HFFc6 (cell line): ENCODE data around the gene PTPRC. TPM values are rescaled to one million over a fixed set of nuclear protein-coding genes. Genes with fewer than 3 reads are reported as not detected.

ENCODE experiments used
- DNase-seq: peaks from one replicate; pipeline ENCODE4 v3.0.0-alpha.2; 2018
- H3K27ac Mint-ChIP-seq: 2 replicates; pipeline ENCODE4 v1.8.0; 2020; ENCODE audit warnings: mild to moderate bottlenecking, mixed read lengths
- H3K27me3 Mint-ChIP-seq: 2 replicates; pipeline ENCODE4 v1.8.0; 2021; ENCODE audit warnings: mild to moderate bottlenecking, moderate library complexity, mixed read lengths; ENCODE audit not compliant: insufficient read depth
- H3K36me3 Mint-ChIP-seq: 2 replicates; pipeline ENCODE4 v1.8.0; 2021; ENCODE audit warnings: low read depth, mixed read lengths
- H3K4me1 Mint-ChIP-seq: 2 replicates; pipeline ENCODE4 v1.8.0; 2020; ENCODE audit warnings: low read depth, mixed read lengths
- H3K4me3 Mint-ChIP-seq: 2 replicates; pipeline ENCODE4 v1.8.0; 2020; ENCODE audit warnings: mild to moderate bottlenecking, moderate library complexity, mixed read lengths
- H3K9me3 Mint-ChIP-seq: 2 replicates; pipeline ENCODE4 v1.8.0; 2020; ENCODE audit warnings: mild to moderate bottlenecking, mixed read lengths
- CTCF ChIP-seq: fragments of 200-600 bp; sonication (generic); IDR thresholded peaks from 2 replicates; pipeline ENCODE4 v1.5.0; 2021; ENCODE audit warnings: antibody characterized with exemption, mild to moderate bottlenecking
- total RNA-seq, 6 experiments: library from RNA; stranded (reverse); fragmentation: NEBNext Ultra II Directional; extraction: Animal tissue kit (Norgen Biotek cat#: 25700); gene quantifications; 2 replicates in 1 of 6; 3 replicates in 5 of 6; pipeline ENCODE4 v1.2.3, GENCODE V29; 2021

The PTPRC gene
- total RNA-seq, 6 experiments from 2014 or later: 0.19 to 0.96 (median 0.79) TPM

- peak overlapping the region; percentile 97 for H3K27ac Mint-ChIP-seq
- TF ChIP-seq CTCF: no peak
- no peak overlapping the region; the same call in 1 of the 2 replicates for H3K4me3 Mint-ChIP-seq
- peaks cover 4% of the 10 kb centered on the region for H3K9me3 Mint-ChIP-seq
- peaks cover 10% of the 10 kb centered on the region for H3K36me3 Mint-ChIP-seq
- DNase-seq: no peak
- peaks cover 78% of the 10 kb centered on the region for H3K4me1 Mint-ChIP-seq
- H3K27me3 Mint-ChIP-seq: no peaks in the 10 kb centered on the region
Measured at GRCh38 chr1:198682850-198683249, 44.0 kb downstream of the PTPRC start.

GRCh38 chr1:198683449-198683848 lies 44.6 kb downstream of the PTPRC start:
- no peak for DNase-seq
- no peaks in the 10 kb centered on the region for H3K27me3 Mint-ChIP-seq
- no peak overlapping the region for H3K4me3 Mint-ChIP-seq
- peak overlapping the region; percentile 97 for H3K27ac Mint-ChIP-seq
- H3K36me3 Mint-ChIP-seq: peaks cover 6% of the 10 kb centered on the region
- H3K9me3 Mint-ChIP-seq: peaks cover 4% of the 10 kb centered on the region
- TF ChIP-seq CTCF: no peak
- peaks cover 79% of the 10 kb centered on the region for H3K4me1 Mint-ChIP-seq

GRCh38 chr1:198686069-198686728 lies 47.4 kb downstream of the PTPRC start:
- H3K9me3 Mint-ChIP-seq: no peaks in the 10 kb centered on the region
- H3K27me3 Mint-ChIP-seq: no peaks in the 10 kb centered on the region
- peak; percentile 65 for DNase-seq
- H3K36me3 Mint-ChIP-seq: no peaks in the 10 kb centered on the region
- TF ChIP-seq CTCF: peak; percentile 81
- H3K27ac Mint-ChIP-seq: peak overlapping the region; percentile 68
- peaks cover 80% of the 10 kb centered on the region for H3K4me1 Mint-ChIP-seq
- H3K4me3 Mint-ChIP-seq: peak overlapping the region; percentile 24; the same call in 1 of the 2 replicates

- no peak for TF ChIP-seq CTCF
- Mint-ChIP-seq H3K4me3 (no peak overlapping the region), H3K4me1 (peaks cover 68% of the 10 kb centered on the region), H3K27ac (no peak overlapping the region), H3K27me3 (no peaks in the 10 kb centered on the region), H3K36me3 (no peaks in the 10 kb centered on the region), H3K9me3 (no peaks in the 10 kb centered on the region)
- no peak for DNase-seq
Measured at GRCh38 chr1:198687429-198687828, 48.6 kb downstream of the PTPRC start.

- no peak for TF ChIP-seq CTCF
- Mint-ChIP-seq H3K27me3 (peaks cover 1% of the 10 kb centered on the region; the same call in 1 of the 2 replicates), H3K4me1 (peaks cover 33% of the 10 kb centered on the region), H3K4me3 (no peak overlapping the region), H3K9me3 (no peaks in the 10 kb centered on the region), H3K27ac (no peak overlapping the region), H3K36me3 (no peaks in the 10 kb centered on the region)
- no peak for DNase-seq
Measured at GRCh38 chr1:198691063-198691462, 52.2 kb downstream of the PTPRC start.
